Activated CD8-positive, alpha-beta T cell treated with anti-CD3 and anti-CD28 coated beads for 36 hours (primary cell): ENCODE data around the gene TRIOBP. TPM values are rescaled to one million over a fixed set of nuclear protein-coding genes. Genes with fewer than 3 reads are reported as not detected.

ENCODE experiments used
- ATAC-seq: fragments of 200-7000 bp; cut with Tn5 transposase; one replicate; pipeline ENCODE4 v1.10.0; 2021; ENCODE audit warnings: mild to moderate bottlenecking, moderate library complexity
- CTCF ChIA-PET: fragments of 350-600 bp; sonication (Branson Sonifier 250); formaldehyde crosslinking; loops from one replicate; lab custom pipeline; 2021; ENCODE audit warnings: antibody characterized with exemption; lab: Charles Lee
- POLR2A ChIA-PET: fragments of 350-600 bp; sonication (Branson Sonifier 250); formaldehyde crosslinking; loops from one replicate; lab custom pipeline; 2021; ENCODE audit warnings: antibody characterized with exemption; lab: Charles Lee
- DNase-seq: peaks from one replicate; pipeline ENCODE4 v3.0.0-alpha.2; 2020
- H3K27ac Mint-ChIP-seq: one replicate; pipeline ENCODE4 v1.8.0; 2021; ENCODE audit warnings: mild to moderate bottlenecking, mixed read lengths
- H3K27me3 Mint-ChIP-seq: one replicate; pipeline ENCODE4 v1.8.0; 2021; ENCODE audit warnings: mixed read lengths
- H3K36me3 Mint-ChIP-seq: one replicate; pipeline ENCODE4 v1.8.0; 2021; ENCODE audit warnings: low read depth, mixed read lengths
- H3K4me1 Mint-ChIP-seq: one replicate; pipeline ENCODE4 v1.8.0; 2021; ENCODE audit warnings: low read depth, mixed read lengths
- H3K4me3 Mint-ChIP-seq: one replicate; pipeline ENCODE4 v1.8.0; 2021; ENCODE audit warnings: mild to moderate bottlenecking, moderate library complexity, mixed read lengths
- H3K9me3 Mint-ChIP-seq: one replicate; pipeline ENCODE4 v1.8.0; 2021; ENCODE audit warnings: mixed read lengths
- intact Hi-C: fragments of 100-400 bp; cut with micrococcal nuclease; formaldehyde crosslinking; loops from one replicate; pipeline ENCODE4 v1.10.0; 2022
- total RNA-seq, 2 experiments: library from RNA; stranded (reverse); gene quantifications; one replicate each; pipeline ENCODE4 v1.2.3, GENCODE V29; 2021
- TF ChIP-seq, protein P1 (sequence below): fragments of 200-600 bp; IDR thresholded peaks from one replicate; pipeline ENCODE4 v1.8.0; 2022; ENCODE audit warnings: antibody characterized with exemption, mild to moderate bottlenecking

Gene TRIOBP, protein sequence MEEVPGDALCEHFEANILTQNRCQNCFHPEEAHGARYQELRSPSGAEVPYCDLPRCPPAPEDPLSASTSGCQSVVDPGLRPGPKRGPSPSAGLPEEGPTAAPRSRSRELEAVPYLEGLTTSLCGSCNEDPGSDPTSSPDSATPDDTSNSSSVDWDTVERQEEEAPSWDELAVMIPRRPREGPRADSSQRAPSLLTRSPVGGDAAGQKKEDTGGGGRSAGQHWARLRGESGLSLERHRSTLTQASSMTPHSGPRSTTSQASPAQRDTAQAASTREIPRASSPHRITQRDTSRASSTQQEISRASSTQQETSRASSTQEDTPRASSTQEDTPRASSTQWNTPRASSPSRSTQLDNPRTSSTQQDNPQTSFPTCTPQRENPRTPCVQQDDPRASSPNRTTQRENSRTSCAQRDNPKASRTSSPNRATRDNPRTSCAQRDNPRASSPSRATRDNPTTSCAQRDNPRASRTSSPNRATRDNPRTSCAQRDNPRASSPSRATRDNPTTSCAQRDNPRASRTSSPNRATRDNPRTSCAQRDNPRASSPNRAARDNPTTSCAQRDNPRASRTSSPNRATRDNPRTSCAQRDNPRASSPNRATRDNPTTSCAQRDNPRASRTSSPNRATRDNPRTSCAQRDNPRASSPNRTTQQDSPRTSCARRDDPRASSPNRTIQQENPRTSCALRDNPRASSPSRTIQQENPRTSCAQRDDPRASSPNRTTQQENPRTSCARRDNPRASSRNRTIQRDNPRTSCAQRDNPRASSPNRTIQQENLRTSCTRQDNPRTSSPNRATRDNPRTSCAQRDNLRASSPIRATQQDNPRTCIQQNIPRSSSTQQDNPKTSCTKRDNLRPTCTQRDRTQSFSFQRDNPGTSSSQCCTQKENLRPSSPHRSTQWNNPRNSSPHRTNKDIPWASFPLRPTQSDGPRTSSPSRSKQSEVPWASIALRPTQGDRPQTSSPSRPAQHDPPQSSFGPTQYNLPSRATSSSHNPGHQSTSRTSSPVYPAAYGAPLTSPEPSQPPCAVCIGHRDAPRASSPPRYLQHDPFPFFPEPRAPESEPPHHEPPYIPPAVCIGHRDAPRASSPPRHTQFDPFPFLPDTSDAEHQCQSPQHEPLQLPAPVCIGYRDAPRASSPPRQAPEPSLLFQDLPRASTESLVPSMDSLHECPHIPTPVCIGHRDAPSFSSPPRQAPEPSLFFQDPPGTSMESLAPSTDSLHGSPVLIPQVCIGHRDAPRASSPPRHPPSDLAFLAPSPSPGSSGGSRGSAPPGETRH (N-terminal part only)
- 10 to 100 TPM; 17.8 to 20.7 TPM for total RNA-seq

DNA sequence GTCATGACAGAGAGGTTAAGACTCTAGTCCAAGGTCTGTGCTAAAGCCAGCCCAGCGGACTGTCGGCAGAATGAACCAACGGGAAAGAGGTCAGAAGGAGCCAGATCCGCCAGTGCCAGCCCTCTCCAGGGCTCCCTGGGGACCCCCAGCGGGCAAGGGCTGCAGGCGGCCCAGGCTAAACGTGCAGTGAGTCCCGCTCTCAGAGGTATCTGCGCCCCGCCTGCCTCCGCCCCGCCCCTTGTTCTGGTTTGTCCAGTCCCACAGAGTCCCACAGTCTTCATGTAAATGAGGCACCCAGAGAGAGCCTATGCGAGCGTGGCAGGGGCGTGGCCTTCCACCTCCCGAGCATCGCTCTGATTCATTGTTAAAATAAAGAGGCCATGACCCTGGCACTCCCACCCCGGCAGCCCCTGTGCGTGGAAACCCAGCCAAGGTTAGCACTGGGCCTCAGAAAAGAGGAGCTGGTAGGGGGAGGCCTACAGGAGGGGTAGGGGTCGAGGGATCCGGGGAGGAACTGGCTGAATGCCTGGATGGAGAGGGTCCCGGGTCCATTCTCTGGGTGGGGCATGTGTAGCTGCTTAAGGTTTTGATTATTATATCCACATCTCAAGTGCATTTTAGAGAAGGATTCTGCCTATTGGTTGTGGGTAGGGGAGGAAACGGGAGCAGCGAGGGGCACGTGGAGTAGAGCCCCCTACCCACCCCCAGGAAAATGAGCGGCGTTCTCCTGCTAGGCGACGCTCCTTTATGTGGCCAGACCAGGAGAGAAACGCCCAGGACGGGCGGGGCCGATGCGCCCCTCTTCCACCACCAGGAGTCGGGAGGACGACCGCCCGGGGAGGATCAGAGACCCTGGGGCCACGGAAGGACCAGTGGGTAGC lies at the start of gene TRIOBP:
TRIOBP (plus strand) TSS at position 392 of the 881 bp plus-strand sequence. CDS start 4,318 bp downstream, outside the sequence.
- ATAC-seq: peak; percentile 99
- intact Hi-C loops: no loop called here
- H3K9me3 Mint-ChIP-seq: no peaks in the 10 kb centered on the region
- ChIA-PET POLR2A (interaction anchor here (0.8 to 2.1 kb wide), 8 partner anchors 10 to 89 kb away, joined by 3 to 11 read pairs (median 4); partner anchors contain the start of genes GGA1 and NOL12), CTCF (interaction anchor here (0.6 to 2.7 kb wide), 9 partner anchors 10 to 112 kb away, joined by 3 to 20 read pairs (median 4); partner anchors contain the start of gene NOL12)
- peaks cover 18% of the 10 kb centered on the region for H3K36me3 Mint-ChIP-seq
- peak within 1 kb of the TSS; percentile 65 for H3K4me3 Mint-ChIP-seq
- H3K4me1 Mint-ChIP-seq: peaks cover 14% of the 10 kb centered on the region
- H3K27ac Mint-ChIP-seq: peak within 1 kb of the TSS; percentile 24
- DNase-seq: peak; percentile 98
- H3K27me3 Mint-ChIP-seq: no peaks in the 10 kb centered on the region
- TF ChIP-seq, protein P1, sequence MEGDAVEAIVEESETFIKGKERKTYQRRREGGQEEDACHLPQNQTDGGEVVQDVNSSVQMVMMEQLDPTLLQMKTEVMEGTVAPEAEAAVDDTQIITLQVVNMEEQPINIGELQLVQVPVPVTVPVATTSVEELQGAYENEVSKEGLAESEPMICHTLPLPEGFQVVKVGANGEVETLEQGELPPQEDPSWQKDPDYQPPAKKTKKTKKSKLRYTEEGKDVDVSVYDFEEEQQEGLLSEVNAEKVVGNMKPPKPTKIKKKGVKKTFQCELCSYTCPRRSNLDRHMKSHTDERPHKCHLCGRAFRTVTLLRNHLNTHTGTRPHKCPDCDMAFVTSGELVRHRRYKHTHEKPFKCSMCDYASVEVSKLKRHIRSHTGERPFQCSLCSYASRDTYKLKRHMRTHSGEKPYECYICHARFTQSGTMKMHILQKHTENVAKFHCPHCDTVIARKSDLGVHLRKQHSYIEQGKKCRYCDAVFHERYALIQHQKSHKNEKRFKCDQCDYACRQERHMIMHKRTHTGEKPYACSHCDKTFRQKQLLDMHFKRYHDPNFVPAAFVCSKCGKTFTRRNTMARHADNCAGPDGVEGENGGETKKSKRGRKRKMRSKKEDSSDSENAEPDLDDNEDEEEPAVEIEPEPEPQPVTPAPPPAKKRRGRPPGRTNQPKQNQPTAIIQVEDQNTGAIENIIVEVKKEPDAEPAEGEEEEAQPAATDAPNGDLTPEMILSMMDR: peak; percentile 46

DNA sequence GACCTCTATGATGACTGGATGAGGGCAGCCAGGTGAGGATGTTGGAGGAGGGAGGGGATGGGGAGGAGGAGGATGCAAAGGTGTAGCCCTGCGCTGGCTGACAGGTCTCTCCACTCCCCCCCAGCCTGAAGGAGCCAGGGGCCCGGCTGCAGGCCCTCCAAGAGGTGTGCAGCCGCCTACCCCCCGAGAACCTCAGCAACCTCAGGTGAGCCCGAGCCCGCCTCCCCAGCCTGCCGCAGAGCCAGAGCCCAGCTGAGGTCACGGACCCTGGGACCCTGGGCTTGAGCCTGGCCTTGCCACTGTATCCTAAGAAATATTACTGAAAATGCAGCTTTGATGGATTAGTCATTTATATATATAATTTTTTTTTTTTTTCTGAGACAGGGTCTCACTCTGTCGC lies 49.5 kb upstream of the TRIOBP start:
- ATAC-seq: no peak
- ChIA-PET POLR2A (no interaction called here), CTCF (interaction anchor here (0.8 to 68.1 kb wide), 2 partner anchors 11 to 22 kb away, joined by 3 to 1770 read pairs; partner anchors contain the start of genes GGA1 and SH3BP1)
- no peaks in the 10 kb centered on the region for H3K27me3 Mint-ChIP-seq
- TF ChIP-seq, protein P1: no peak
- no peak overlapping the region for H3K4me3 Mint-ChIP-seq
- intact Hi-C loops: no loop called here
- H3K27ac Mint-ChIP-seq: no peak overlapping the region
- DNase-seq: no peak
- peaks cover 54% of the 10 kb centered on the region for H3K36me3 Mint-ChIP-seq
- no peaks in the 10 kb centered on the region for H3K9me3 Mint-ChIP-seq
- H3K4me1 Mint-ChIP-seq: peaks cover 14% of the 10 kb centered on the region

DNA sequence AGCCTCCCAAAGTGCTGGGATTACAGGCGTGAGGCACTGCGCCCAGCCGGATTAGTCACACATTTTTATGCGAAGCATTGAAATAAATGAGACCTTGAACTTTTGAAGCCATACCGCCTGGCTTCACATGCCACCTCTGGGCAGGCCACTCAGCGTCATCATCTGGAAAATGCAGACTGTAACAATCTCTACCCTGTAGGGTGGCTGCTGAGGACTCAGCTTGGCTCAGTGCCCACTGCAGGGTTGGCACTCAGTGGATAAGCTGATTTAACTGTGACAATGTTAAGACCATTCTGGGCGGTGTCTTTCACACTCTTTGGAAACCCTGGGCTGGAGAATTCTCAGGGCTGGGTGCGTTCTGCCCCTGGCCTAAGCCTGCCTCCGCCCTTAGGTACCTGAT lies 48.9 kb upstream of the TRIOBP start:
- Mint-ChIP-seq H3K4me1 (peaks cover 10% of the 10 kb centered on the region), H3K27ac (no peak overlapping the region), H3K27me3 (no peaks in the 10 kb centered on the region), H3K9me3 (no peaks in the 10 kb centered on the region), H3K4me3 (no peak overlapping the region), H3K36me3 (peaks cover 55% of the 10 kb centered on the region)
- ChIA-PET CTCF (interaction anchor here (0.7 to 68.1 kb wide), 2 partner anchors 23 to 160 kb away, joined by 3 to 1770 read pairs; partner anchors contain the start of genes GGA1 and SH3BP1), POLR2A (interaction anchor here (1.0 kb wide), 1 partner anchor 9 kb away, joined by 3 read pairs; no protein-coding TSS in a partner anchor)
- intact Hi-C loops: no loop called here
- no peak for DNase-seq
- TF ChIP-seq, protein P1: no peak
- ATAC-seq: no peak
